ENCODE measurements around the gene ZNRF4.
"Not testable (repeated sequence)": the region's sequence is repeated elsewhere in the genome, so short reads cannot be mapped to it uniquely, and the experiment has no call there.

ZNRF4 gene, protein sequence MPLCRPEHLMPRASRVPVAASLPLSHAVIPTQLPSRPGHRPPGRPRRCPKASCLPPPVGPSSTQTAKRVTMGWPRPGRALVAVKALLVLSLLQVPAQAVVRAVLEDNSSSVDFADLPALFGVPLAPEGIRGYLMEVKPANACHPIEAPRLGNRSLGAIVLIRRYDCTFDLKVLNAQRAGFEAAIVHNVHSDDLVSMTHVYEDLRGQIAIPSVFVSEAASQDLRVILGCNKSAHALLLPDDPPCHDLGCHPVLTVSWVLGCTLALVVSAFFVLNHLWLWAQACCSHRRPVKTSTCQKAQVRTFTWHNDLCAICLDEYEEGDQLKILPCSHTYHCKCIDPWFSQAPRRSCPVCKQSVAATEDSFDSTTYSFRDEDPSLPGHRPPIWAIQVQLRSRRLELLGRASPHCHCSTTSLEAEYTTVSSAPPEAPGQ

DNA sequence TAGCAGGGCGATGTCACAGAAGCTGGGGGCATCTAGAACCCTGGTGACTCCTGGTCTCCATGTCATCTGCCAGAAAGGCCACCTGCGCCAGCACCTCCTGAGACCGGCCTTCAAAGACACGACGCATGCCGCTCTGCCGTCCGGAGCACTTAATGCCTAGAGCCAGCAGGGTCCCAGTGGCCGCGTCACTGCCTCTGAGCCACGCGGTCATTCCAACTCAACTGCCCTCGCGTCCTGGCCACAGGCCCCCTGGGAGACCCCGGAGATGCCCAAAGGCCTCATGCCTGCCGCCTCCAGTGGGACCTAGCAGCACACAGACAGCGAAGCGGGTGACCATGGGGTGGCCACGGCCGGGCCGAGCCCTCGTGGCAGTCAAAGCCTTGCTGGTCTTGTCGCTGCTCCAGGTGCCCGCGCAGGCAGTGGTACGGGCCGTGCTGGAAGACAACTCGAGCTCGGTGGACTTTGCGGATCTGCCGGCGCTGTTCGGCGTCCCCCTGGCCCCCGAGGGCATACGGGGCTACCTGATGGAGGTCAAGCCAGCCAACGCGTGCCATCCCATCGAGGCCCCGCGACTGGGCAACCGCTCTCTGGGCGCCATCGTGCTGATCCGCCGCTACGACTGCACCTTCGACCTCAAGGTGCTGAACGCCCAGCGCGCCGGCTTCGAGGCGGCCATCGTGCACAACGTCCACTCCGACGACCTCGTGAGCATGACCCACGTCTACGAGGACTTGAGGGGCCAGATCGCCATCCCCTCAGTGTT lies at the start of gene ZNRF4:
TSS of gene ZNRF4 (plus strand) at position 51 of the 763 bp plus-strand sequence. CDS start at position 126, 75 bp downstream.
- no peak for DNase-seq

DNA sequence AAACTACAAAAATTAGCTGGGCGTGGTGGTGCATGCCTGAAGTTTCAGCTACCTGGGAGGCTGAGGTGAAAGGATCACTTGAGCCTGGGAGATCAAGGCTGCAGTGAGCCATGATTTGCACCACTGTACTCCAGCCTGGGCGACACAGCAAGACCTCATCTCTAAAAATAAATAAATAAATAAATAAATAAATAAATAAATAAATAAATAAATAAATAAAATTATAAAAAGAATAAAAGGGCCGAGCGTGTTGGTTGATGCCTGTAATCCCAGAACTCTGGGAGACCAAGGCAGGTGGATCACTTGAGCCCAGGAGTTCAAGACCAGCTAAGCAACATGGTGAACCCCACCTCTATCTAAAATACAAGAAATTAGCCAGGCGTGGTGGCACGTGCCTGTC lies 49.0 kb upstream of the ZNRF4 start:
- not testable (repeated sequence) for DNase-seq

DNA sequence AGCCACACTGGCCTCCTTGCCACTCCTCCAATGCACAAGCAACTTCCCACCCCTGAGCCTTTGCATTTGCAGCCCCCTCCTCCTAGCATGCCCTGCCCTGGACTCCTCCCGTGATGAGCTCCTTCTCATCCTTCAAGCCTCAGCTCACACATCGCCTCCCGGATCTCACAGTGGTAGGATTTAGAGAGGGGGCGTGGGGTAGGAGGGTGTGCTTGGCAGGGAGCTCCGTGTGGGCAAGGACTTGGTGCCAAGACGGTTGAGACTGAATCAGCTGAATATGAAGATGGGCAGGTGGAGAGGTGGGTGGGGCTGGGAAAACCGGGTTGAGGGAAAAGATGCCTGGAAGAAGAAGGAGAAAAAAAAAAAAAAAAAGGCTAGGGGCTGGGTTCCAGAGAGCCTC lies 48.4 kb upstream of the ZNRF4 start:
- DNase-seq = no peak

DNA sequence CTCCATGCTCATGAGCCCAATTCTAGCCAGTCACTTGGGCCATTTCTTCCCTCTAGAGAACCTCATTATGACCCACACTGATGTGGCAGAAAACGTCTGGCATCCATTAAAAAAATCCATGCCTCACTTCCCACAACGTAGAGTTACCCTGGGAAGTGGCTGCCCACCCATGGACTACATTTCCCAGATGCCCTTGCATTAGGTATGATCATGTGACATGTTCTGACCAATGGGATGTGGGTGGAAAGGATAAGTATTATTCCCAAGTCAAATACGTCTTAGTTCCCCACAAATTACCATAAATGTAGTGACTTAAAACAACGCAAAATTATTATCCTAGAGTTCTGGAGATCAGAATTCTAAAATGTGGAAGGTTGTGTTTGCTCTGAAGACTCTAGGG lies 47.9 kb upstream of the ZNRF4 start:
- no peak for DNase-seq

DNA sequence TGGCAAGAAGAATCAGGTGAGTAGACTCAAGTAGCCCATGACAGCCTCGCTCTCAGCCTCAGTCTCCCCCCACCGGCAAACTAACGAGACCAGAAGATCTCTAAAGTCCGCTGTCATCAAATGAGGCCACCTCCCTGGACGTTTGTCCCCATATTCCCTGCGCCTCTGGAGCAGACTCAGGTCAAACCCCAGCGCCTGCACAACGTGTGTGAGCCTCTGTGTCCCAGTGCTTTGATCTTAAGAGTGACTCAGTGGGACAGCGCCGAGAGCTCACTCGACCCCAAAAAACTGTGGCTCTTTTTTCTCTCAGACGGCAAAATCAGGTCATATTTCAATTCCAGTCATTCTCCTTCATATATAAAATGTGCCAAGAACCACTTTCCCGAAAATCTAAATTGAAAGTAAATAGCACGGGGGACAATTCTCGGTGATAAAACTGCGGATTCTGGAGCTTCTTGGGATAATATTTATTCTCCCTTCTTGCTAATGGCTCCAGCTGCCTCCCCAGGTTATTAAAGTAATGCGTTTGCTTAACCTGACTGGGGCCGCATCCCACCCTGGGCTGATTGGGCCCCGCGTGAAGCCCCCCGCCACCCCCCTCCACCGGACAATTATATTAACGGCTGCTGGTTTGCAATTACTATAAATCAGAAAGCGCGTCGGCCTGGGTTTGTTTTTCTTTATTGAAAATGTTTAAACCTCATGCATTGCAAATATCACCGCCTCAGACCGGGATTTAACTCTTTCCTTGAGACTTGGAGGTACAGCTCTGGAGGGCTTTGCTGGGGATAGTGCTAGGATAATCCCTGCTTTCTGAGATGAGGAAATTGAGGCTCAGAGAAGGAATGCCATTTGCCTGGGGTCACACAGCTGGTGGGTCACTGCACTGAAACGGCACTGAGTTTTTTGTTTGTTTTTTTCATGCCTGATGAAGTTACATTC lies 37.5 kb upstream of the ZNRF4 start:
- no peak for DNase-seq

DNA sequence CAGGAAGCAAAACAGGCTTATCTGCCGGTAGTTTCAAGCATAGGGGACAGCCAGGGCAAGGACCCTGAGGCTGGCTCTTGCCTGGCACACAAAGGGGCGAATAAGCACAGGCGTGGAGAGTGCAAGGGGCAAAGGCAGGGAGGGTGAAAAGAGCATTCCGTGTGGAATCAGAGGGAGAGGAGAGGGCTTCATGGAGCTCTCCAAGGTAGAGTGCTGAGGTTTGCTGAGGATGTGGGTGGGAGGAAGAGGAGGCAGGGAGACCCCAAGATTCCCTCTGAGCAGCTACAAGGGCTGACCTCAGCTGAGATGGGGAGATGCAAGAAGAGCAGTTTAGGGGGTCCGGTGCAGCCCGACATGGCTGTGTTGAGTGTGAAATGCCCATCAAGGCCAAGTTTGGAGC lies 36.5 kb upstream of the ZNRF4 start:
- DNase-seq = no peak

DNA sequence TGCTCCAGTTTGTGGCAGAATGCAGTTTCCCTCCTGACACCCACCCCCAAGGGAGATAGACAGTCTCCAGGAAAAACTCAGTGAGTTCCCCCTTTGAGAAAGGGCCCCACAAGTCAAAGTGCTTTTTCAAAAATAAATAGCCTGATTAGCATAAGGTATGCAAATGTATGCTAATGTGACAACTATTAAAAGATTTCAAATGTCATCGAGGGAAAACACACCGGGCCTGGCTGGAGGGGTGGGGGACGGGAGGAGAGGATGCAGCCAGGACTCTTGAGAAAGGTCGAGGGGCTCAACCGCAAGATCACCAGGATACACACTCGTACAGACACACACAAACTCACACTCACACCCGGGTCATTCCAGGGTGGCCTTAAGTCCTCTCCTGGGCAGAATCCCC lies 34.3 kb upstream of the ZNRF4 start:
- DNase-seq = no peak

DNA sequence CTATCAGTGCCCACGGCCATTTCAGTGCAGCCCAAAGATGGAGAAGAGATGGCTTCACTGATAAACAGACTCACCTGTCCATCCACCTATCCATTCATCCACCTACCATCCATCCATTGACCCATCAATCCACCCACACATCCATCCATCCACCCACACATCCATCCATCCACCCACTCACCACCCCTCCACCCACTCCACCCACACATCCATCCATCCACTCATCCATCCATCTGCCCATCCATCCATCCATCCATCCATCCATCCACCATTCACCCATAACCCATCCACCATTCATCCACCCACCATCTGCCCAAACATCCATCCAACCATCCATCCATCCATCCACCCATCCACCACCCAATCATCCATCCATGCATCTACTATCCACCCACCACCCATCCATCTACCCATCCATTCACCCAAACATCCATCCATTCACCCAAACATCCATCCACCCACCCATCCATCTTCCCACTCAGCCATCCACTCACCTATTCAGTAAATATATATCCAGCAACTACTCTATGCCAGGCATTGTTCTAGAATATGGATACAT lies 31.6 kb upstream of the ZNRF4 start:
- no peak for DNase-seq

DNA sequence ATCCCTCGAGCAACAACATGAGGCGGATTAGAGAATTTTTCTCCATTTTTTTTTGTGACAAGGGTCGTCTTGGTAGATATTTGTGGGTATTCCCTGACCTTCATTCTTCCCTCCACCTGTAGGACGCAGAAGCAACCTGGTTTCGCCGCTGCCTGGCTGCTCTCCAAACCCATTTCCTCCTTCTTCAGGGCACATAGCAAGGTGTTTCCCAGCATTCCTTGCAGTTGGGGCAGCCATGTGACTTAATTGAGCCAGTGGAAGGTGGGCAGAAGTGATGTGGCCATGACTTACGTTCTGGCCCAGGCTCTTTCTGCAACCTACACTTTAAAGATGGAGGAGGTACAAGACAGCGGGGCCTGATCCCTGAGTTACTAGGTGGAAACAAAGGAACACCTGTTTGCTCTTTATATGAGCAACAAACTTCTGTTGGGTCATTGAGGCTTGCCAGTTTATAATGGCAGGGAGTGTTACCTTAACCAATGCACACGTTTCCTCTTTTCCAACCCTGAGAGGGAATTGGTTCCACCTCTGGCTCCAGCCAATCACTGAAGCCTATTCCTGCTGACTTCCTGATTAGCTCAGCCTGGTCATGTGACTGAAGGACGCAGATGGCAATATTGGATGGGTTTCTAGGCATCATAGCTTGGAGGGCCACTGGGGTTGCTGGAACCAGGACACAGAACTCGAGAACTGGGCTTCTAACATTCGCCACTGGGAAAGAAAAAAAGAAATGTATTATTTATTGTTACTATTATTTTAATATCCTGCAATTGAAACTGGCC lies 30.8 kb upstream of the ZNRF4 start:
- no peak for DNase-seq

DNA sequence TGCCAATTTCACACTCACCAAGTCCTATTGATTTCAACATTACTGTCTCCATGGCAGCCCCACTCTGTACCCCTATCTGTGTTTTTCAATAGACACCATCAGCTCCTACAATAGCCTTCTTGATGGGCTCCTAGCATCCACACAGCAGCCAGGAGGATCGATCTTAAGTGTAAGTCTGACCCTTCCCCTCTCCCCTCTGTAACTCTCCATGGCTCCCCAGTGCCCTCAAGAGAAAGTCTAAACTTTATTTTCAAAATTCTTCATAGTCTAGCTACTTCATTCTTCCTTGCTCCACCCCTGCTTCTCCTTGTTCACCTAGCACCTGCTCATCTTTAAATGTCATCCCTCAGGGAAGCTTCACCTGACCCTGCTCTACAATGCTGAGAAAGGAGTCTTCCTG lies 30.0 kb upstream of the ZNRF4 start:
- DNase-seq = no peak

DNA sequence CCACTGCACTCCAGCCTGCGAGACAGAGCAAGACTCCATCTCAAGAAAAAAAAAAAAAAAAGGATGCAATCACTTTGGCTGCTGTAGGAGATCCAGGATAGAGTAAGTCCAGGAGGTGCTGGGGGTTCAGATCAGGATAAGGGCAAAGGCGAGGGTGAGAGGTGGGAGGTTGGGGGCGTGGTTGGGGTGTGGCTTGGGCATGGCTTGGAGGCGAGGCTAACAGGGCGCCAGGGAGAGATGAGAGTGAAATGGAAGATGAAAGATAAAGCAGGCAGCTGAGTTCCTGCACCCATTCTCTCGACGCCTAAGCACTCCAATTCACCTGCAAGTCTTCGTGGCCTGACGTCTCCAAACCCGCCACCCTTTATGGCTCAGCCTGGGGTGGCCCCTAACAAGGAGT lies 25.0 kb upstream of the ZNRF4 start:
- DNase-seq = no peak

DNA sequence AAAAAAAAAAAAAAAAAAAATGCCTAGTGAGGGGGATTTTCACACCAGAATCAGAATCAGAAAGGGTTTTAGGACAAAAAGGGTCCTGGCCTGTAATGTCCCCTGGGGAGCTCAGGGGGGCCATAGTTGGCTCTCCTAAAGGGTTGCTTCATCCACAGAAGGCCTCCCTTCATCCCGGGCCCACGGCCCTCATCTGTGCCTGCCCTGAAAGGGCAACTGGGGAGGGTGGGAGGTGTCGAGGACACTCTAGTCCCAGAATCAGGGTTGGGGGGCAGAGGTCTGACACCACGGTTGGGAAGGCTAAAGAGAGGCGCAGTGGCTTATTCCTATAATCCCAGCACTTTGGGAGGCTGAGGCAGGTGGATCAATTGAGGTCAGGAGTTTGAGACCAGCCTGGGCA lies 22.5 kb upstream of the ZNRF4 start:
- DNase-seq = no peak

DNA sequence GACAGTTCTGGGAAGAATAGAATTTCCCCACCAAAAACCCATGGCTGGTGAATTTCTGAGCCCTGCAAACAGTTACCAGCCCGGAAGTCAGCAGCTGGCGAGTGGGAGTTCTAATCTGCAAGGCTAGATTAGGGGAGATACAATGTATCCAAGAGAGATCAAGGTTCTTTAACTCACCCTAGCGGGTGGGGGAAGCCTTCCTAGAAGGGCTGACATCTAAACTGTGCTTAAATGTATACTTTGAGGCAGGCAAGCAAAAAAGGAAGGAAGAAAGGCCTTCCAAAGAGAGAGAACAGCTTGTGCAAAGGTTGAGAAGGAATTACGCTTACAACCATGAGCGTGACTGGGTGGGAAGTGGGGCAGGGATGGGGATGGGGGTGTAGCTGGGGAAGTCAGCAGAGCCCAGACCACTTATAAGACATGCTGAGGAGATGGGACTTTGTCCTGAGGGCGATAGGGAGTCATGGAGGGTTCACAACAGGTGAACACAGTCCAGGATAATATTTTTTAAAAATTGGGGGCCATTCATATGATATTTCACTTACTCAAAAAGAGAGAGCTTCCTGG lies 20.8 kb upstream of the ZNRF4 start:
- DNase-seq = no peak

DNA sequence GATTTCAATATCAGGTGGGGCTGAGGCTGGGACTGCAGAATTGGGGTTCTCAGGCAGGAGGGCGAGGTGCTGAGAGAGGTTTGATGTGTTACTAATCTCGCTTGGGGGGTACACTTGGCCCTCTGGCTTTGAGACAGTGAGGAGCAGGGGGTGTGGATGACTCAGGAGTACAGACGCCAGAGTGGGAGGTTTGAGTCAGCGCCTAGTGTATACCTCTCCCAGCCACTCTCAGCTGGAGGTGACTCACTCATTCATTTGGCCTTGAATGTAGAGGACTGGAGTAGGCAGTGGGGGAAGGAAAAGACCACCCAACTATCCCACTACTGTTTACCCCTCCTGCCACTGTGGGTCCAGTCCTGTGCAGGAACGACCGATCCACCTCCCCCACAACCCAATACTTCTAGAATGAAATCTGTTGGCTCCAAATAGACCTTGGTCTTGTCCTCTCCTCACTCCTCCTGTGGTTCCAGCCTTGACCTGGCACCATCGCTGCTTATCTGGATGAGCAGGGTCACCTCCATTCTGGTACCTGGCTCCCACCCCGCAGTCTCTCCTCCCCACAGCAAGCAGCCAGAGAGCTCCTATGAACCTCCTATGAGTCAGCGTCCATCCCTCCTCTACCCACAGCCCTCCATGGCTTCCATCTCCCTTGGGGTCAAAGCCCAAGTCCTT lies 20.1 kb upstream of the ZNRF4 start:
- no peak for DNase-seq

DNA sequence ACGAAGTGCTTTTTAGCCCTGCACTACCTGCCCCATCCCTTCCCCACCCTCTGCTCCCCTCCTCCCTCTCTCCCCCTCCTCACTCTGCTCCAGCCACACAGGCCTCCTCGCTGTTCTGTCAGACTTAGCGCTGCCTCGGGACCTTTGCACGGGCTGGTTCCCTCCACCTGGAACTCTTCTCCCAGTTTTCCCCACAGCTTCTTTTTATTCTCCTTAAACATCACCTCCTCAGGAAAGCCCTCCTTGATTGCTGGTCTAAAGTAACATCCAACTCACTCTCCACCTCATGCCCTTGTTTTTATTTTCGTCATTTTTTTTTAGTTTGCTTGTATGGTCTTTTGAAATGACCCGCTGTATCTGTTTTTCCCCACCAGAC lies 19.6 kb upstream of the ZNRF4 start:
- DNase-seq = no peak

DNA sequence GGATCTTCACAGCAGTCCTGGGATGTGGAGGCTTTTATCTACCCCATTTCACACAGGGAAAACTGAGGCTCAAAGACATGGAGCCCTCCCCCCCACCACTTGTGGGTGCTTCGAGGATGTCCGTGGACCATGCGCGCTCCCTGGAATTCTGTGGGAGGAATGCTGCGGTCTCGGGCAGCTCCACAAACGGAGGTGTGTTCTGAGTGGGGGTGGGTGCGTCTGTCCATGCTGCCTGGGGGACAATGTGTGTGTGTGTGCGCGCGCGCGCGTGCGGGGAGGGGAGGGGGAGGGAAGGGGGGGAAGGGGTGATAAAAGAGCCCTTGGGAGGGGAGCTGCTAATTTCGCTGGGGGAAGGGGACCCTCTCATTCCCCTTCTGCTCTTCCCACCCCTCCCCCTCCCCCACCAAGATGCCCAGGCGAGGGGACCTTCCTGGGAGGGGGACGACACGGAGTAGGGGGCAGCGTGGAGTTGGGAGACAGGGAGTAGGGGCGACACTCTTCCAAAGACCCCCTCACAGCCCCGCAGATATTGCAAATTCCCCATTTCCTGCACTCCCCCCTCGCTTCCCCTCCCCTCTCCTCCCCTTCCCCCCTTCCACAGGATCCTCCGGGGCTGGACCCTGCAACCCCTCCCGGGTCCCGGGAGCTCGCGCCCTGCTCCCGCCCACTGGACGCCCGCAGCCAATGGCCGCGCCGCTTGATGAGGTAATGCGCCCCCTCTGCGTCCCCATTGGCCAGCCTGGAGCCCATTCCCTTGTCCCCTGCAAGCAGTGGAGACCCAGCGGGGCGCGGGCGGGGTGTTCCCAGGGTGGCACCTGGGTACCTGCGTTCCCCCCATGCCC lies 18.9 kb upstream of the ZNRF4 start:
- no peak for DNase-seq

DNA sequence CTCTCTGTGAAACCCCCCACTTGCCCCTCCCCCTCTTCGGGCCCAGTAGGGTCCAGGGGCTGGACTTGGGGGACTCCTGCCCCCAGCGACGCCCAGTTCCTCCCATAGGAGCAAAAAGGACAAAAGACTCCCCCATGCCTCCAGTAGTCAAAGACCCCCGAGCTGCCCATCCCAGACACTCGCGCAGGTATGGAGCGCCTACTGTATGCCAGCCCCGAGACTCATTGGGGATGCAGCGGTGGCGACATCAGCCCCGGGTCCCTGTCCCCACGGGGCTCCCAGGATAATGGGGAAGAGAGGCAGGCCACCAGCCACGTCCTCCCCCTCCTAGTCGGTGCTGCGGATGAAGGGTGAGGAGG lies 18.3 kb upstream of the ZNRF4 start:
- DNase-seq = no peak

DNA sequence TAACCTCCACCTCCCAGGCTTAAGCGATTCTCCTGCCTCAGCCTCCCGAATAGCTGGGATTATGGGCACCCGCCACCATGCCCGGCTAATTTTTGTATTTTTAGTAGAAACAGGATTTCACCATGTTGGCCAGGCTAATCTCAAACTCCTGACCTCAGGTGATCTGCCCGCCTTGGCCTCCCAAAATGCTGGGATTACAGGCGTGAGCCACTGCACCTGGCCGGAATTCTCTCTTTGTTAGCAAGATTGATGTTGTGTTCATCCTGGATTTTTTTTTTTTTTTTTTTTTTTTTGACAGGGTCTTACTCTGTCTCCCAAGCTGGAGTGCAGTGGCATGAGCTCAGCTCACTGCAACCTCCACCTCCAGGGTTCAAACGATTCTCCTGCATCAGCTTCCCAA lies 16.5 kb upstream of the ZNRF4 start:
- not testable (repeated sequence) for DNase-seq

DNA sequence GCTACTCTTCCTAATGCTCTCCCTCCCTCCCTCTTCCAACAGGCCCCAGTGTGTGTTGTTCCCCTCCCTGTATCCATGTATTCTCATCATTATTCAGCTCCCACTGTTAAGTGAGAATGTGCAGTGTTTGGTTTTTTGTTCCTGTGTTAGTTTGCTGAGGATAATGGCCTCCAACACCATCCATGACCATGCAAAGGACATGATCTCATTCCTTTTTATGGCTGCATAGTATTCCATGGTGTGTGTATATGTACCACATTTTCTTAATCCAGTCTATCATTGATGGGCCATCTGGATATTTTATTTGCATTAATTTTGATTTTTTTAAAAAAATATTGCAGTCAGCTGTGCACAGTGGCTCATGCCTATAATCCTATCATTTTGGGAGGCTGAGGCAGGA lies 15.8 kb upstream of the ZNRF4 start:
- no peak for DNase-seq

DNA sequence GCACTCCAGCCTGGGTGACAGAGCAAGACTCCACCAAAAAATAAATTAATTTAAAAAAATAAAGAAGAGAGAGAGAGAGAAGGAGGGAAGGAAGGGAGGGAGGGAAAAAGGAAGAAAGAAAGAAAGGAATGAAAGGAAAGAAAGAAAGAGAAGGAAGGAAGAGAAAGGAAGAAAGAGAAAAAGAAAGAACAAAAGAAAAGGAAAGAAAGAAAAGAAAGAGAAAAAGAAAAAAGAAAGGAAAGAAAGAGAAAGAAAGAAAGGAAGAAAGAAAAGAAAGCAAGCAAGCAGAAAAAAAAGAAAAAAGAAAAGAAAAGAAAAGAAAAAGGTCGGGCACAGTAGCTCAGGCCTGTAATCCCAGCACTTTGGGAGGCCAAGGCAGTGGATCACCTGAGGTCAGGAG lies 14.9 kb upstream of the ZNRF4 start:
- no peak for DNase-seq

Measured in CD4-positive, alpha-beta T cell treated with Interleukin-17A for 1 hour (primary cell).